ENCODE data around the gene FKBP5.

DNA sequence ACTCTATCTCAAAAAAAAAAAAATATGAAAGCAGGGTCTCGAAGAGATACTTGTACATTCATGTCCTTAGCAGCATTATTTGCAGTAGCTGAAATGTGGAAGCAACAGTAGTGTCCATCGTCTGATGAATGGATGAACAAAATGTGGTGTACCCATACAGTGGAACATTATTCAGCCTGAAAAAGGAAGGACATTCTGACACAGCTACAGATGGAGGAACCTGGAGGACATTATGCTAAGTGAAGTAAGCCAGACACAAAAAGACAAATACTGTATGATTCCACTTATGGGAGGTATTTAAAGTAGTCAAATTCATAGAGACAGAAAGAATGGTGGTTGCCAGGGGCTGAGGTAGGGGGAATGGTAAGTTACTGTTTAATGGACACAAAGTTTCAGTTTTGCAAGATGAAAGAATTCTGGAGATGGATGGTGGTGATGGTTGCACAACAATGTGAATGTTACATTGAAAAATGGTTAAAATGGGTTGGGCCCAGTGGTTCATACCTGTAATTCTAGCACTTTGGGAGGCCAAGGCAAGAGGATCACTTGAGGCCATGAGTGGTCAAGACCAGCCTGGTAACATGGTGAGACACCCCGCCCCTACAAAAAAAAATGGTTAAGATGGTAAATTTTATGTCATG is 164.2 kb downstream of the FKBP5 start:
- no peak for TF ChIP-seq POLR2A (IDR thresholded peaks at IDR 0.05)
- TF ChIP-seq, protein P1, sequence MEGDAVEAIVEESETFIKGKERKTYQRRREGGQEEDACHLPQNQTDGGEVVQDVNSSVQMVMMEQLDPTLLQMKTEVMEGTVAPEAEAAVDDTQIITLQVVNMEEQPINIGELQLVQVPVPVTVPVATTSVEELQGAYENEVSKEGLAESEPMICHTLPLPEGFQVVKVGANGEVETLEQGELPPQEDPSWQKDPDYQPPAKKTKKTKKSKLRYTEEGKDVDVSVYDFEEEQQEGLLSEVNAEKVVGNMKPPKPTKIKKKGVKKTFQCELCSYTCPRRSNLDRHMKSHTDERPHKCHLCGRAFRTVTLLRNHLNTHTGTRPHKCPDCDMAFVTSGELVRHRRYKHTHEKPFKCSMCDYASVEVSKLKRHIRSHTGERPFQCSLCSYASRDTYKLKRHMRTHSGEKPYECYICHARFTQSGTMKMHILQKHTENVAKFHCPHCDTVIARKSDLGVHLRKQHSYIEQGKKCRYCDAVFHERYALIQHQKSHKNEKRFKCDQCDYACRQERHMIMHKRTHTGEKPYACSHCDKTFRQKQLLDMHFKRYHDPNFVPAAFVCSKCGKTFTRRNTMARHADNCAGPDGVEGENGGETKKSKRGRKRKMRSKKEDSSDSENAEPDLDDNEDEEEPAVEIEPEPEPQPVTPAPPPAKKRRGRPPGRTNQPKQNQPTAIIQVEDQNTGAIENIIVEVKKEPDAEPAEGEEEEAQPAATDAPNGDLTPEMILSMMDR (IDR thresholded peaks at IDR 0.05) = no peak
